Ectodermal cell (in vitro differentiated cells): ENCODE results near the gene CHTF8.
"Not testable (repeated sequence)": the region's sequence is repeated elsewhere in the genome, so short reads cannot be mapped to it uniquely, and the experiment has no call there.

Source experiments
- H3K27ac ChIP-seq: 2 replicates; pipeline ENCODE4 v1.7.0; 2013; ENCODE audit warnings: mild to moderate bottlenecking, low read depth, low read length; ENCODE audit not compliant: insufficient read depth, poor library complexity, severe bottlenecking
- H3K27me3 ChIP-seq: 2 replicates; pipeline ENCODE4 v1.7.0; 2013; ENCODE audit warnings: mild to moderate bottlenecking, low read length; ENCODE audit not compliant: insufficient read depth, control insufficient read depth, poor library complexity, severe bottlenecking
- H3K36me3 ChIP-seq: one replicate; pipeline ENCODE4 v1.7.0; 2013; ENCODE audit warnings: low read length; ENCODE audit not compliant: control insufficient read depth, insufficient read depth
- H3K4me1 ChIP-seq: one replicate; pipeline ENCODE4 v1.7.0; 2013; ENCODE audit warnings: low read length; ENCODE audit not compliant: control insufficient read depth, insufficient read depth
- H3K4me3 ChIP-seq: 2 replicates; pipeline ENCODE4 v1.7.0; 2013; ENCODE audit warnings: low read depth, low read length, control low read depth; ENCODE audit not compliant: insufficient read depth
- H3K9me3 ChIP-seq: 2 replicates; pipeline ENCODE4 v1.7.0; 2013; ENCODE audit warnings: mild to moderate bottlenecking, low read length, moderate library complexity; ENCODE audit not compliant: control insufficient read depth
- WGBS, 2 experiments: methylation state at CpG; one replicate each; pipeline ENCODE4 v1.1.7; 2013; ENCODE audit warnings: missing lambda C conversion rate in 2 of 2; 5-methylcytosine and 5-hydroxymethylcytosine counted together

CHTF8 gene

GRCh38 chr16:69139464-69139863 lies 7.1 kb upstream of the CHTF8 start:
- not testable (repeated sequence) for H3K27ac ChIP-seq, H3K4me1 ChIP-seq, H3K9me3 ChIP-seq, H3K27me3 ChIP-seq, H3K4me3 ChIP-seq
- 98% methylated on average over 4 of the region's 7 CpGs for WGBS, 2 experiments
- H3K36me3 ChIP-seq: peaks cover 55% of the 10 kb centered on the region

GRCh38 chr16:69138608-69139007 lies 6.2 kb upstream of the CHTF8 start:
- H3K27me3 ChIP-seq: no peaks in the 10 kb centered on the region
- H3K27ac ChIP-seq: no peak overlapping the region
- no peak overlapping the region for H3K4me3 ChIP-seq
- 95 to 97% methylated on average over 2 of the region's 2 CpGs for WGBS, 2 experiments
- peaks cover 6% of the 10 kb centered on the region for H3K4me1 ChIP-seq
- H3K36me3 ChIP-seq: peaks cover 48% of the 10 kb centered on the region
- no peaks in the 10 kb centered on the region for H3K9me3 ChIP-seq

GRCh38 chr16:69133373-69133954 lies 1.1 kb upstream of the CHTF8 start:
- Histone ChIP-seq H3K27ac (no peak overlapping the region), H3K9me3 (no peaks in the 10 kb centered on the region), H3K4me3 (peak overlapping the region; percentile 84), H3K4me1 (peaks cover 16% of the 10 kb centered on the region), H3K36me3 (peaks cover 10% of the 10 kb centered on the region), H3K27me3 (no peaks in the 10 kb centered on the region)
- 76 to 80% methylated on average over 5 of the region's 5 CpGs for WGBS, 2 experiments

GRCh38 chr16:69131839-69132423 lies 457 bp downstream of the CHTF8 start:
- 0% methylated on average over 41 to 50 of the region's 53 CpGs for WGBS, 2 experiments
- no peaks in the 10 kb centered on the region for H3K9me3 ChIP-seq

GRCh38 chr16:69131167-69131838 lies 1.1 kb downstream of the CHTF8 start:
- Histone ChIP-seq H3K4me1 (peaks cover 16% of the 10 kb centered on the region), H3K4me3 (peak overlapping the region; percentile 84), H3K9me3 (no peaks in the 10 kb centered on the region), H3K27me3 (no peaks in the 10 kb centered on the region), H3K27ac (peak overlapping the region; percentile 90), H3K36me3 (no peaks in the 10 kb centered on the region)
- 1 to 2% methylated on average over 15 of the region's 15 CpGs for WGBS, 2 experiments

More at GRCh38 chr16:69131839-69132423, 457 bp downstream of the CHTF8 start:
- H3K4me3 ChIP-seq: peak overlapping the region; percentile 84
- peaks cover 16% of the 10 kb centered on the region for H3K4me1 ChIP-seq
- H3K27me3 ChIP-seq: no peaks in the 10 kb centered on the region
- H3K27ac ChIP-seq: peak overlapping the region; percentile 94
- no peaks in the 10 kb centered on the region for H3K36me3 ChIP-seq

GRCh38 chr16:69130461-69130860 lies 1.9 kb downstream of the CHTF8 start:
- no peaks in the 10 kb centered on the region for H3K9me3 ChIP-seq
- 87 to 95% methylated on average over 5 to 6 of the region's 6 CpGs for WGBS, 2 experiments
- no peaks in the 10 kb centered on the region for H3K27me3 ChIP-seq
- peaks cover 16% of the 10 kb centered on the region for H3K4me1 ChIP-seq
- H3K4me3 ChIP-seq: peak overlapping the region; percentile 84
- H3K27ac ChIP-seq: no peak overlapping the region
- H3K36me3 ChIP-seq: no peaks in the 10 kb centered on the region

- no peaks in the 10 kb centered on the region for H3K36me3 ChIP-seq
- peaks cover 6% of the 10 kb centered on the region for H3K4me1 ChIP-seq
- H3K27me3 ChIP-seq: no peaks in the 10 kb centered on the region
- no peaks in the 10 kb centered on the region for H3K9me3 ChIP-seq
- no peak overlapping the region for H3K27ac ChIP-seq
- WGBS, 2 experiments: 94 to 96% methylated on average over 12 of the region's 12 CpGs
- H3K4me3 ChIP-seq: no peak overlapping the region
Measured at GRCh38 chr16:69127966-69128510, 4.3 kb downstream of the CHTF8 start.

- H3K4me1 ChIP-seq, H3K9me3 ChIP-seq, H3K27me3 ChIP-seq, H3K27ac ChIP-seq, H3K36me3 ChIP-seq, H3K4me3 ChIP-seq: not testable (repeated sequence)
- WGBS, 2 experiments: 92 to 95% methylated on average over 10 of the region's 10 CpGs
Measured at GRCh38 chr16:69126801-69127200, 5.6 kb downstream of the CHTF8 start.

- H3K4me3 ChIP-seq: no peak overlapping the region
- H3K4me1 ChIP-seq: peaks cover 6% of the 10 kb centered on the region
- no peak overlapping the region for H3K27ac ChIP-seq
- 94 to 97% methylated on average over 3 of the region's 3 CpGs for whole genome bisulfite sequencing, 2 experiments
- peaks cover 2% of the 10 kb centered on the region for H3K36me3 ChIP-seq
- H3K27me3 ChIP-seq: no peaks in the 10 kb centered on the region
- H3K9me3 ChIP-seq: no peaks in the 10 kb centered on the region
Measured at GRCh38 chr16:69126221-69126620, 6.2 kb downstream of the CHTF8 start.

GRCh38 chr16:69124961-69125360 lies 7.4 kb downstream of the CHTF8 start:
- not testable (repeated sequence) for H3K27ac ChIP-seq, H3K27me3 ChIP-seq, H3K4me3 ChIP-seq, H3K9me3 ChIP-seq, H3K4me1 ChIP-seq
- 89 to 95% methylated on average over 12 to 14 of the region's 14 CpGs for WGBS, 2 experiments
- peaks cover 15% of the 10 kb centered on the region for H3K36me3 ChIP-seq
